B cell (primary cell): Measurements from ENCODE around the gene CGNL1. TPM values are rescaled to one million over a fixed set of nuclear protein-coding genes. Genes with fewer than 3 reads are reported as not detected.

Experiments
- ATAC-seq: fragments of 200-7000 bp; cut with Tn5 transposase; one replicate; pipeline ENCODE4 v1.10.0; 2021; ENCODE audit warnings: low read depth, mild to moderate bottlenecking, moderate number of reproducible peaks, moderate library complexity
- CTCF ChIA-PET: fragments of 350-600 bp; sonication (Branson Sonifier 250); formaldehyde crosslinking; loops from one replicate; lab custom pipeline; 2021; ENCODE audit warnings: antibody characterized with exemption, inconsistent platforms; lab: Charles Lee
- POLR2A ChIA-PET: fragments of 350-600 bp; sonication (Branson Sonifier 250); formaldehyde crosslinking; loops from one replicate; lab custom pipeline; 2021; ENCODE audit warnings: antibody characterized with exemption; lab: Charles Lee
- DNase-seq: peaks from one replicate; pipeline ENCODE4 v3.0.0; 2013
- H2AFZ ChIP-seq: 2 replicates; pipeline ENCODE4 v1.6.1; 2012; ENCODE audit warnings: mild to moderate bottlenecking, low read depth, low read length; ENCODE audit not compliant: insufficient read depth, poor library complexity, severe bottlenecking
- H3K27ac ChIP-seq, 2 donors: 1 replicate in 1 of 2; 2 replicates in 1 of 2; pipeline ENCODE4 v1.5.1; 2012 to 2013; ENCODE audit warnings: low read length in 2 of 2, mild to moderate bottlenecking in 2 of 2, moderate library complexity in 1 of 2
- H3K27me3 ChIP-seq, 4 experiments: fragments of 200-600 bp in 1 of 4; sonication (generic) in 1 of 4; replicated peaks in 1 of 4; 1 replicate in 2 of 4; 2 replicates in 2 of 4; pipeline versions ENCODE4 v1.6.1 to v1.7.0; 2013 to 2016; ENCODE audit warnings: low read length in 3 of 4, mild to moderate bottlenecking in 2 of 4, mixed read lengths in 1 of 4, moderate library complexity in 1 of 4; ENCODE audit not compliant: insufficient read depth in 4 of 4, control insufficient read depth in 3 of 4; ENCODE audit errors: control extremely low read depth in 1 of 4
- H3K36me3 ChIP-seq, 2 experiments: replicated peaks in 1 of 2; 1 replicate in 1 of 2; 2 replicates in 1 of 2; pipeline versions ENCODE4 v1.6.1 to v1.7.1; 2013; ENCODE audit warnings: low read length in 1 of 2; ENCODE audit not compliant: insufficient read depth in 2 of 2, control insufficient read depth in 1 of 2; ENCODE audit errors: control extremely low read depth in 1 of 2, extremely low read depth in 1 of 2
- H3K4me1 ChIP-seq, 2 donors: fragments of 200-600 bp in 1 of 2; sonication (generic) in 1 of 2; 1 replicate in 1 of 2; 2 replicates in 1 of 2; pipeline versions ENCODE4 v1.5.1 to v1.6.1; 2013 to 2017; ENCODE audit warnings: low read length in 2 of 2; ENCODE audit not compliant: control insufficient read depth in 2 of 2, insufficient read depth in 2 of 2
- H3K4me2 ChIP-seq: replicated peaks from 2 replicates; pipeline ENCODE3; 2012; ENCODE audit warnings: mild to moderate bottlenecking, low read depth, low read length; ENCODE audit not compliant: poor library complexity, severe bottlenecking
- H3K4me3 ChIP-seq, 5 experiments: fragments of 200-600 bp in 1 of 5; sonication (generic) in 1 of 5; 1 replicate in 3 of 5; 2 replicates in 2 of 5; pipeline versions ENCODE4 v1.5.1 to v1.7.0; 2011 to 2016; ENCODE audit warnings: low read length in 4 of 5, mild to moderate bottlenecking in 4 of 5, low read depth in 2 of 5, control low read depth in 1 of 5, moderate library complexity in 1 of 5; ENCODE audit not compliant: insufficient read depth in 1 of 5; ENCODE audit errors: control extremely low read depth in 1 of 5, extremely low read depth in 1 of 5
- H3K79me2 ChIP-seq: fragments of 200-600 bp; sonication (generic); one replicate; pipeline ENCODE4 v1.6.0; 2016; ENCODE audit warnings: low read length; ENCODE audit not compliant: control insufficient read depth, insufficient read depth
- H3K9ac ChIP-seq: fragments of 200-600 bp; sonication (generic); 2 replicates; pipeline ENCODE4 v1.6.1; 2017; ENCODE audit warnings: mild to moderate bottlenecking, low read length, moderate library complexity
- H3K9me3 ChIP-seq, 3 donors: one replicate each; pipeline versions ENCODE4 v1.6.1 to v1.7.1; 2013; ENCODE audit warnings: low read length in 2 of 3; ENCODE audit not compliant: control insufficient read depth in 2 of 3, insufficient read depth in 1 of 3; ENCODE audit errors: control extremely low read depth in 1 of 3
- H4K20me1 ChIP-seq: 2 replicates; pipeline ENCODE4 v1.6.0; 2012; ENCODE audit warnings: mild to moderate bottlenecking, low read length; ENCODE audit not compliant: insufficient read depth, control insufficient read depth, poor library complexity, severe bottlenecking
- H3K27ac Mint-ChIP-seq: one replicate; pipeline ENCODE4 v1.8.0; 2021; ENCODE audit warnings: mixed read lengths
- H3K27me3 Mint-ChIP-seq: one replicate; pipeline ENCODE4 v1.8.0; 2021; ENCODE audit warnings: mixed read lengths
- H3K4me1 Mint-ChIP-seq: one replicate; pipeline ENCODE4 v1.8.0; 2021; ENCODE audit warnings: mixed read lengths
- H3K4me3 Mint-ChIP-seq: one replicate; pipeline ENCODE4 v1.8.0; 2021; ENCODE audit warnings: mixed read lengths
- H3K9me3 Mint-ChIP-seq: one replicate; pipeline ENCODE4 v1.8.0; 2022; ENCODE audit warnings: mixed read lengths; ENCODE audit not compliant: insufficient read depth
- CTCF ChIP-seq: fragments of 200-600 bp; IDR thresholded peaks from one replicate; pipeline ENCODE4 v1.8.0; 2022; ENCODE audit warnings: antibody characterized with exemption, mild to moderate bottlenecking
- EZH2 ChIP-seq: IDR thresholded peaks from 2 replicates; pipeline ENCODE4 v1.6.1; 2012; ENCODE audit warnings: borderline replicate concordance, low read depth, mild to moderate bottlenecking, moderate library complexity, low read length; ENCODE audit not compliant: insufficient read depth, poor library complexity, severe bottlenecking
- WGBS: methylation state at CpG from one replicate; pipeline ENCODE4 v1.1.5; 2013; ENCODE audit warnings: missing lambda C conversion rate; ENCODE audit not compliant: insufficient coverage; 5-methylcytosine and 5-hydroxymethylcytosine counted together
- intact Hi-C: fragments of 100-400 bp; cut with micrococcal nuclease; formaldehyde crosslinking; loops from one replicate; pipeline ENCODE4 v1.10.0; 2022
- polyA plus RNA-seq: library from polyadenylated mRNA; depleted of rRNA; stranded (reverse); fragments of >200 nt; gene quantifications from 2 replicates; pipeline ENCODE4 v1.2.3, GENCODE V29; 2012
- total RNA-seq, 2 donors: library from RNA; stranded (reverse); fragments of 120-200 nt in 1 of 2; gene quantifications; 1 replicate in 1 of 2; 2 replicates in 1 of 2; pipeline versions ENCODE4 v1.2.3 to v1.2.4, GENCODE V29; 2013 to 2022

CGNL1 gene
- total and polyA plus RNA-seq, 2 donors (not counting 1 experiment from before 2014, with no cell fraction given): 0.03 to 0.12 TPM

DNA sequence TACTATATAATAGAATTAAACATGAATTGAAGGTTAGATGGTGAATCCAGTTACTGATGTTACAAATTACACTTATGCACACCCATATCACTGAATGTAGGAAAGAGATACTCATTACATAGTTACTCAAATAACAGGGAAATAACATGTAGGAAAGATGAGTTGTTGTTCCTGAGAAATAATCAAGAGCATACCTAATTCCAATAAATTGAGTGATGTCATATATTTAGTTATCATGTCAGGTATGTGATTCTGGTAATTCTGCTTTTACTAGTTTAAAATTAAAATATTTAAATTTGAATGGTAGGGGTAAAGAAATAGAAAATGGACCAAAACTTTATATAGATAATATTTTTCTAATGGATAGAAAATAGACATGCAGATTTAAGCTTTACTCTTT is 112.8 kb downstream of the CGNL1 start:
- no peak for TF ChIP-seq EZH2
- TF ChIP-seq CTCF: no peak
- ChIA-PET POLR2A (no interaction called here), CTCF (no interaction called here)
- ATAC-seq (no peak), DNase-seq (no peak)
- Mint-ChIP-seq H3K9me3 (no peaks in the 10 kb centered on the region), H3K27ac (no peak overlapping the region), H3K4me3 (no peak overlapping the region), H3K27me3 (peaks cover 25% of the 10 kb centered on the region), H3K4me1 (peaks cover 4% of the 10 kb centered on the region)
- Histone ChIP-seq H3K4me3 (no peak overlapping the region), H3K36me3 (no peaks in the 10 kb centered on the region), H4K20me1 (no peaks in the 10 kb centered on the region), H3K27me3 (no peaks in the 10 kb centered on the region), H3K9me3 (no peaks in the 10 kb centered on the region), H3K4me2 (no peak overlapping the region), H3K9ac (no peak overlapping the region), H3K27ac (no peak overlapping the region), H3K4me1 (no peaks in the 10 kb centered on the region), H3K79me2 (no peaks in the 10 kb centered on the region), H2AFZ (no peak overlapping the region)
- intact Hi-C loops: no loop called here

DNA sequence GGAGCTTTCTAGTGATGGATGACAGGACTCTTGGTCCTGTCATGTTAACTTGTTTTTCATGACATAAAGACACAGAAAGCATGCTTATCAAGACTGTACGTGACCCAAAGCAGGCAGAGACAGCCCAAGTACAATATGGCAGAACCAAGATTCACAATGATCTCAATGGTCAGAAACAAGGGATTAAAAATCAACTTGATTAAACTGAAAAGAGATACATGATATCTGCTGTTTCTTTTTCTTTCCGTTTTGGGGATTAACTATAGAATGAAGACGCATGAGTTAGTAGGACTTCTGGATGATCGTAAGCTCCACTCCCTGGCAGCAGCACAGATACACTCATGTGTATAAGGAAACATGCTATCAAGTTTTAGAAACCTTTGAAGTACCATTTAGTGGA is 117.0 kb downstream of the CGNL1 start:
- no peaks in the 10 kb centered on the region for H3K27me3 ChIP-seq
- no peak overlapping the region for H3K27ac ChIP-seq
- H3K4me1 Mint-ChIP-seq: peaks cover 23% of the 10 kb centered on the region
- POLR2A ChIA-PET: no interaction called here
- no peaks in the 10 kb centered on the region for H3K36me3 ChIP-seq
- H3K9me3 Mint-ChIP-seq: no peaks in the 10 kb centered on the region
- no peak overlapping the region for H3K9ac ChIP-seq
- H3K27me3 Mint-ChIP-seq: peaks cover 8% of the 10 kb centered on the region
- intact Hi-C loops: no loop called here
- H3K79me2 ChIP-seq: no peaks in the 10 kb centered on the region
- DNase-seq: no peak
- no peak overlapping the region for H3K4me3 ChIP-seq
- no peaks in the 10 kb centered on the region for H4K20me1 ChIP-seq
- ATAC-seq: no peak
- H3K9me3 ChIP-seq: peaks cover 0 to 3% (median 0%) of the 10 kb centered on the region in 3 donors
- CTCF ChIA-PET: interaction anchor here (0.5 kb wide), 1 partner anchor 10 kb away, joined by 4 read pairs; no protein-coding TSS in a partner anchor
- peaks cover 11 to 14% of the 10 kb centered on the region in 2 donors for H3K4me1 ChIP-seq
- H2AFZ ChIP-seq: no peak overlapping the region
- no peak overlapping the region for H3K4me2 ChIP-seq
- H3K27ac Mint-ChIP-seq: no peak overlapping the region
- no peak for TF ChIP-seq EZH2
- no peak for TF ChIP-seq CTCF
- no peak overlapping the region for H3K4me3 Mint-ChIP-seq
- 100% methylated on average over 1 of the region's 4 CpGs for WGBS
